Panc1 (cell line): ENCODE measurements around the gene PLEKHA7.

Source experiments
- POLR2AphosphoS5 ChIP-seq: IDR thresholded peaks from 2 replicates; pipeline ENCODE4 v1.6.1; 2012; ENCODE audit warnings: mild to moderate bottlenecking, low read depth, low read length, moderate library complexity
- SIN3A ChIP-seq: IDR thresholded peaks from 2 replicates; pipeline ENCODE4 v1.6.1; 2012; ENCODE audit warnings: low read depth, mild to moderate bottlenecking, low read length, moderate library complexity, borderline replicate concordance; ENCODE audit not compliant: insufficient read depth
- TCF7L2 ChIP-seq: IDR thresholded peaks from 2 replicates; pipeline ENCODE4 v1.6.1; 2011; ENCODE audit warnings: mild to moderate bottlenecking, low read depth, low read length, inconsistent platforms
- TF ChIP-seq, protein P1 (sequence below): fragments of 450-650 bp; IDR thresholded peaks from 2 replicates; pipeline ENCODE4 v1.5.1; 2017; ENCODE audit warnings: mild to moderate bottlenecking
- TF ChIP-seq, protein P2 (sequence below), 2 experiments: IDR thresholded peaks; 2 replicates each; pipeline ENCODE4 v1.6.1; 2011 to 2012; ENCODE audit warnings: low read depth in 2 of 2, control low read depth in 1 of 2, low read length in 1 of 2, mild to moderate bottlenecking in 1 of 2, moderate library complexity in 1 of 2; ENCODE audit not compliant: insufficient read depth in 1 of 2

DNA sequence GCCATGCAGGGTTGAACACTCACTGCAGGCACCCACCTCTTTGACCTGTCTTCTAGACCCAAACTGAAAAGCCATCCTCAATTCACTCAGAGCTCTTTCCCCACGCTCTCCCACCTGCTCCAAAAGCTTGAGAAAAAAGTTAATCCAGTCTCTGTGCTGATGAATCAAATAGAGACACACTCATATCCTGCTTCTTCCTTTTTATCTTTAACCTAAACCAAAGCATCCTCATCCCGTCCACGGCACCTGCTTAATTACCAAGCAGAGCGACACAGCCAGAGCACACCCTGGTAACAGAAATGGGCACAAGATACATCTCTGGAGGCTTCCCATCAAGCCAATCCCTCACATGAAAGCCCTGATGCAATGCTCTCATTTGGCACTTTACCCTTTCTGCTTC is 102.6 kb downstream of the PLEKHA7 start:
- TF ChIP-seq POLR2AphosphoS5: no peak
- TF ChIP-seq, protein P1, sequence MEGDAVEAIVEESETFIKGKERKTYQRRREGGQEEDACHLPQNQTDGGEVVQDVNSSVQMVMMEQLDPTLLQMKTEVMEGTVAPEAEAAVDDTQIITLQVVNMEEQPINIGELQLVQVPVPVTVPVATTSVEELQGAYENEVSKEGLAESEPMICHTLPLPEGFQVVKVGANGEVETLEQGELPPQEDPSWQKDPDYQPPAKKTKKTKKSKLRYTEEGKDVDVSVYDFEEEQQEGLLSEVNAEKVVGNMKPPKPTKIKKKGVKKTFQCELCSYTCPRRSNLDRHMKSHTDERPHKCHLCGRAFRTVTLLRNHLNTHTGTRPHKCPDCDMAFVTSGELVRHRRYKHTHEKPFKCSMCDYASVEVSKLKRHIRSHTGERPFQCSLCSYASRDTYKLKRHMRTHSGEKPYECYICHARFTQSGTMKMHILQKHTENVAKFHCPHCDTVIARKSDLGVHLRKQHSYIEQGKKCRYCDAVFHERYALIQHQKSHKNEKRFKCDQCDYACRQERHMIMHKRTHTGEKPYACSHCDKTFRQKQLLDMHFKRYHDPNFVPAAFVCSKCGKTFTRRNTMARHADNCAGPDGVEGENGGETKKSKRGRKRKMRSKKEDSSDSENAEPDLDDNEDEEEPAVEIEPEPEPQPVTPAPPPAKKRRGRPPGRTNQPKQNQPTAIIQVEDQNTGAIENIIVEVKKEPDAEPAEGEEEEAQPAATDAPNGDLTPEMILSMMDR: no peak
- TF ChIP-seq, protein P2, sequence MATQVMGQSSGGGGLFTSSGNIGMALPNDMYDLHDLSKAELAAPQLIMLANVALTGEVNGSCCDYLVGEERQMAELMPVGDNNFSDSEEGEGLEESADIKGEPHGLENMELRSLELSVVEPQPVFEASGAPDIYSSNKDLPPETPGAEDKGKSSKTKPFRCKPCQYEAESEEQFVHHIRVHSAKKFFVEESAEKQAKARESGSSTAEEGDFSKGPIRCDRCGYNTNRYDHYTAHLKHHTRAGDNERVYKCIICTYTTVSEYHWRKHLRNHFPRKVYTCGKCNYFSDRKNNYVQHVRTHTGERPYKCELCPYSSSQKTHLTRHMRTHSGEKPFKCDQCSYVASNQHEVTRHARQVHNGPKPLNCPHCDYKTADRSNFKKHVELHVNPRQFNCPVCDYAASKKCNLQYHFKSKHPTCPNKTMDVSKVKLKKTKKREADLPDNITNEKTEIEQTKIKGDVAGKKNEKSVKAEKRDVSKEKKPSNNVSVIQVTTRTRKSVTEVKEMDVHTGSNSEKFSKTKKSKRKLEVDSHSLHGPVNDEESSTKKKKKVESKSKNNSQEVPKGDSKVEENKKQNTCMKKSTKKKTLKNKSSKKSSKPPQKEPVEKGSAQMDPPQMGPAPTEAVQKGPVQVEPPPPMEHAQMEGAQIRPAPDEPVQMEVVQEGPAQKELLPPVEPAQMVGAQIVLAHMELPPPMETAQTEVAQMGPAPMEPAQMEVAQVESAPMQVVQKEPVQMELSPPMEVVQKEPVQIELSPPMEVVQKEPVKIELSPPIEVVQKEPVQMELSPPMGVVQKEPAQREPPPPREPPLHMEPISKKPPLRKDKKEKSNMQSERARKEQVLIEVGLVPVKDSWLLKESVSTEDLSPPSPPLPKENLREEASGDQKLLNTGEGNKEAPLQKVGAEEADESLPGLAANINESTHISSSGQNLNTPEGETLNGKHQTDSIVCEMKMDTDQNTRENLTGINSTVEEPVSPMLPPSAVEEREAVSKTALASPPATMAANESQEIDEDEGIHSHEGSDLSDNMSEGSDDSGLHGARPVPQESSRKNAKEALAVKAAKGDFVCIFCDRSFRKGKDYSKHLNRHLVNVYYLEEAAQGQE (IDR thresholded peaks at IDR 0.05; ENCODE audit: insufficient read depth in 1 of 2, low read depth in 2 of 2, low read length in 1 of 2): no peak
- TF ChIP-seq SIN3A: no peak
- no peak for TF ChIP-seq TCF7L2
